Putamen (tissue), 1 donor: ENCODE data around the gene JAKMIP3.

Source experiments
- DNase-seq: peaks from one replicate; pipeline ENCODE4 v3.0.0-alpha.2; 2016; ENCODE audit warnings: low spot score

The JAKMIP3 gene

GRCh38 chr10:132097609-132098377, 32.0 kb downstream of the JAKMIP3 start:
- no peak for DNase-seq

GRCh38 chr10:132098539-132099388, 33.0 kb downstream of the JAKMIP3 start:
- DNase-seq = no peak

- DNase-seq = no peak
These were observed 33.8 kb downstream of the JAKMIP3 start for GRCh38 chr10:132099389-132100090.

- DNase-seq = no peak
These were observed 34.3 kb downstream of the JAKMIP3 start for GRCh38 chr10:132100091-132100481.

- DNase-seq = no peak
These were observed 35.0 kb downstream of the JAKMIP3 start for GRCh38 chr10:132100556-132101349.

- DNase-seq = no peak
These were observed 35.8 kb downstream of the JAKMIP3 start for GRCh38 chr10:132101529-132101928.

- DNase-seq = no peak
These were observed 36.4 kb downstream of the JAKMIP3 start for GRCh38 chr10:132102071-132102716.

GRCh38 chr10:132102717-132103110, 37.0 kb downstream of the JAKMIP3 start:
- DNase-seq = no peak

GRCh38 chr10:132103116-132103910, 37.6 kb downstream of the JAKMIP3 start:
- DNase-seq = no peak

- DNase-seq = no peak
These were observed 38.3 kb downstream of the JAKMIP3 start for GRCh38 chr10:132104062-132104461.

GRCh38 chr10:132104471-132105301, 38.9 kb downstream of the JAKMIP3 start:
- no peak for DNase-seq

- DNase-seq = no peak
These were observed 39.7 kb downstream of the JAKMIP3 start for GRCh38 chr10:132105302-132105995.

GRCh38 chr10:132106431-132106830, 40.7 kb downstream of the JAKMIP3 start:
- DNase-seq = no peak

- DNase-seq = no peak
These were observed 41.6 kb downstream of the JAKMIP3 start for GRCh38 chr10:132107186-132107948.

- DNase-seq = no peak
These were observed 42.5 kb downstream of the JAKMIP3 start for GRCh38 chr10:132107949-132108877.

GRCh38 chr10:132109341-132110110, 43.8 kb downstream of the JAKMIP3 start:
- DNase-seq = peak; percentile 31
